T-cell (primary cell): ENCODE data around the gene BAZ2B. TPM values are rescaled to one million over a fixed set of nuclear protein-coding genes. Genes with fewer than 3 reads are reported as not detected.
"Not testable (repeated sequence)": the region's sequence is repeated elsewhere in the genome, so short reads cannot be mapped to it uniquely, and the experiment has no call there.

Experiments used
- ATAC-seq, 4 experiments: fragments of 200-7000 bp in 3 of 4; fragments of 150-1000 bp in 1 of 4; cut with Tn5 transposase; replicated peaks in 1 of 4; 1 replicate in 3 of 4; 2 replicates in 1 of 4; pipeline ENCODE4 v1.10.0; 2021; ENCODE audit warnings: moderate library complexity in 3 of 4, mild to moderate bottlenecking in 2 of 4, moderate number of reproducible peaks in 1 of 4
- CTCF ChIA-PET, 2 donors: fragments of 300-600 bp; sonication (Branson Sonifier 250); formaldehyde crosslinking; loops; one replicate each; lab custom pipeline; 2022; ENCODE audit warnings: antibody characterized with exemption in 2 of 2; lab: Charles Lee
- POLR2A ChIA-PET, 2 donors: fragments of 300-600 bp; sonication (Branson Sonifier 250); formaldehyde crosslinking; loops; one replicate each; lab custom pipeline; 2022; ENCODE audit warnings: antibody characterized with exemption in 2 of 2; lab: Charles Lee
- DNase-seq, 35 experiments: peaks; one replicate each; pipeline versions ENCODE4 v3.0.0 to v3.0.0-alpha.2; 2013 to 2023
- H3K27ac ChIP-seq: one replicate; pipeline ENCODE4 v1.5.1; 2013; ENCODE audit warnings: low read length
- H3K27me3 ChIP-seq, 2 experiments: replicated peaks in 1 of 2; 1 replicate in 1 of 2; 2 replicates in 1 of 2; pipeline versions ENCODE4 v1.6.1 to v1.7.0; 2013; ENCODE audit warnings: low read length in 1 of 2, mixed read lengths in 1 of 2; ENCODE audit not compliant: control insufficient read depth in 2 of 2, insufficient read depth in 2 of 2; ENCODE audit errors: extremely low read depth in 1 of 2
- H3K36me3 ChIP-seq, 2 donors: 1 replicate in 1 of 2; 2 replicates in 1 of 2; pipeline versions ENCODE4 v1.6.1 to v1.7.0; 2013; ENCODE audit warnings: low read length in 1 of 2; ENCODE audit not compliant: control insufficient read depth in 2 of 2, insufficient read depth in 1 of 2; ENCODE audit errors: extremely low read depth in 1 of 2
- H3K4me1 ChIP-seq, 2 experiments: 1 replicate in 1 of 2; 2 replicates in 1 of 2; pipeline versions ENCODE4 v1.6.1 to v1.7.0; 2013; ENCODE audit warnings: low read length in 2 of 2, mixed read lengths in 1 of 2; ENCODE audit not compliant: insufficient read depth in 2 of 2, control insufficient read depth in 1 of 2; ENCODE audit errors: extremely low read depth in 1 of 2
- H3K4me3 ChIP-seq, 2 donors: 1 replicate in 1 of 2; 2 replicates in 1 of 2; pipeline versions ENCODE4 v1.5.1 to v1.7.0; 2013; ENCODE audit warnings: mild to moderate bottlenecking in 2 of 2, low read length in 1 of 2, moderate library complexity in 1 of 2; ENCODE audit not compliant: control insufficient read depth in 1 of 2; ENCODE audit errors: extremely low read depth in 1 of 2
- H3K9me3 ChIP-seq: 2 replicates; pipeline ENCODE4 v1.7.0; 2013
- H3K27ac Mint-ChIP-seq, 2 donors: one replicate each; pipeline ENCODE4 v1.8.0; 2020 to 2021; ENCODE audit warnings: mild to moderate bottlenecking in 2 of 2, mixed read lengths in 2 of 2
- H3K27me3 Mint-ChIP-seq, 2 donors: one replicate each; pipeline ENCODE4 v1.8.0; 2021 to 2022; ENCODE audit warnings: mixed read lengths in 2 of 2
- H3K36me3 Mint-ChIP-seq: one replicate; pipeline ENCODE4 v1.8.0; 2021; ENCODE audit warnings: mixed read lengths
- H3K4me1 Mint-ChIP-seq, 3 donors: one replicate each; pipeline ENCODE4 v1.8.0; 2020 to 2022; ENCODE audit warnings: mixed read lengths in 3 of 3, mild to moderate bottlenecking in 1 of 3
- H3K4me3 Mint-ChIP-seq, 3 donors: one replicate each; pipeline ENCODE4 v1.8.0; 2020 to 2022; ENCODE audit warnings: mild to moderate bottlenecking in 3 of 3, mixed read lengths in 3 of 3, moderate library complexity in 3 of 3
- H3K9me3 Mint-ChIP-seq, 3 donors: one replicate each; pipeline ENCODE4 v1.8.0; 2020 to 2022; ENCODE audit warnings: mixed read lengths in 3 of 3
- WGBS: methylation state at CpG from one replicate; pipeline ENCODE4 v1.1.5; 2013; ENCODE audit warnings: missing lambda C conversion rate; ENCODE audit not compliant: insufficient coverage; 5-methylcytosine and 5-hydroxymethylcytosine counted together
- total RNA-seq, 35 experiments: library from RNA in 6 of 35; stranded (reverse) in 6 of 35; fragments of 120-200 nt in 1 of 35; gene quantifications; one replicate each; pipeline versions ENCODE4 v1.2.1 to v1.2.4 and lab custom pipeline; 2013 to 2026

The BAZ2B gene
- total RNA-seq, 5 donors from 2014 or later (not counting 1 experiment from before 2014, with no cell fraction given): 21.2 to 38.5 (median 27.2) TPM

DNA sequence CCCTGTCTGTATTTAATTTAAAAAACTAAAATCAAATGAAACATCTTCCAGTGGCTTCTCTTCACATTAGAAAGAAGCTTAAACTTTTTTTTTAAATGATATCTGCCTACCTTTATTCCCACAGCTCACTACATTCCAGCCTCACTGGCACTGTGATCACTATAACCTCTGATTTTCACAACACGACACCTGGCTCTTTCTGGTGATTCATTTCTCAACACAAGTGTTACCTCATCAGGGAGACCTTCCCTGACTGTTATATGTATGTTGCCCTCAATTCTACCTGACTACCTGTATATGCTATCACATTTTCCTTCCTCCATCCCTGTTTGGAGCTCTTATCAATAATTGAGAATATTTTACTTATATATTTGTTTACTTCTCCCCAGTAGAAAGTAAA is 76.6 kb downstream of the BAZ2B start:
- no peak for ATAC-seq
- Histone ChIP-seq H3K4me1 (no peaks in the 10 kb centered on the region), H3K9me3 (no peaks in the 10 kb centered on the region), H3K36me3 (no peaks in the 10 kb centered on the region), H3K4me3 (no peak overlapping the region), H3K27ac (no peak overlapping the region), H3K27me3 (no peaks in the 10 kb centered on the region)
- no peaks in the 10 kb centered on the region for H3K4me1 Mint-ChIP-seq
- whole genome bisulfite sequencing: 56% methylated on average over 1 of the region's 1 CpG
- no peak for DNase-seq
- no peak overlapping the region for H3K4me3 Mint-ChIP-seq
- peaks cover 14% of the 10 kb centered on the region for H3K36me3 Mint-ChIP-seq
- ChIA-PET POLR2A (no interaction called here), CTCF (no interaction called here)
- peaks cover 7 to 9% (median 8%) of the 10 kb centered on the region in 3 donors for H3K9me3 Mint-ChIP-seq
- H3K27ac Mint-ChIP-seq: no peak overlapping the region
- H3K27me3 Mint-ChIP-seq: no peaks in the 10 kb centered on the region

DNA sequence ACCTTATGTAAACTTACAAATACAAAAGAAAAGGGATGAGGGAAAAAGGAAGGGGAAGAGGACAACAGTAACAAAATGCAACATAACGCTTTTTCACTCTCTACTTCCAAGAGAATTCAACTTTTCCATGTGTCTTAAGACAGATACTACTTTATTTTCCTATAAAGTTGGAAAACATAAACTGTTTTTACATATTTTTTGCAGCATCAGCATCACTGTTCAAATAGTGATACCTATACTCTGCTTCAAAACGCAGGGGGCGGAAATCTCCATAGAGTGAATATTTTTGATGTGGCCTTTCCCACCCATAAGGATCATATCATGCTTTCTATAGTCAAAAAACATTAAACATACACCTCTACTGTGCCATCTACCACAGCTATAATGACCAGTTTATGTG is 77.5 kb downstream of the BAZ2B start:
- Histone ChIP-seq H3K27me3 (no peaks in the 10 kb centered on the region), H3K4me1 (no peaks in the 10 kb centered on the region), H3K27ac (no peak overlapping the region), H3K4me3 (no peak overlapping the region), H3K9me3 (no peaks in the 10 kb centered on the region), H3K36me3 (no peaks in the 10 kb centered on the region)
- no peaks in the 10 kb centered on the region for H3K27me3 Mint-ChIP-seq
- H3K4me3 Mint-ChIP-seq: no peak overlapping the region
- CTCF ChIA-PET: no interaction called here
- H3K36me3 Mint-ChIP-seq: peaks cover 8% of the 10 kb centered on the region
- WGBS: no CpG with 5 or more reads among the region's 3 CpGs
- POLR2A ChIA-PET: no interaction called here
- peaks cover 7 to 9% (median 8%) of the 10 kb centered on the region in 3 donors for H3K9me3 Mint-ChIP-seq
- H3K27ac Mint-ChIP-seq: no peak overlapping the region
- DNase-seq (no peak), ATAC-seq (no peak)
- H3K4me1 Mint-ChIP-seq: no peaks in the 10 kb centered on the region

DNA sequence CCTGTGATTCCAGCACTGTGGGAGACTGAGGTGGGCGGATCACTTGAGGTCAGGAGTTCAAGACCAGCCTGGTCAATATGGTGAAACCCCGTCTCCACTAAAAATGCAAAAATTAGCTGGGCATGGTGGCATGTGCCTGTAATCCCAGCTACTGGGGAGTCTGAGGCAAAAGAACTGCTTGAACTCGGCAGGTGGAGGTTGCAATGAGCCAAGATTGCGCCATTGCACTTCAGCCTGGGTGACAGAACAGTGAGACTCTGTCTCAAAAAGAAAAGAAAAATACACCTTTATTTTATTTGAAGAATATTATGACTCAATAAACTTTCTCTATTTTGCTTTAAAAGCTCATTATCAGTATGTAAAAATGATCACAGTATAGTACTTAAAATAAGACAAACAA is 81.1 kb downstream of the BAZ2B start:
- ATAC-seq, H3K36me3 Mint-ChIP-seq, H3K4me3 Mint-ChIP-seq, H3K27ac ChIP-seq, H3K4me1 ChIP-seq, H3K9me3 Mint-ChIP-seq, H3K4me1 Mint-ChIP-seq, H3K27me3 Mint-ChIP-seq, DNase-seq, H3K9me3 ChIP-seq, H3K36me3 ChIP-seq, H3K27ac Mint-ChIP-seq, H3K27me3 ChIP-seq, H3K4me3 ChIP-seq: not testable (repeated sequence)
- WGBS: 88% methylated on average over 1 of the region's 4 CpGs
- POLR2A ChIA-PET: interaction anchor here in 1 of 2 donors (0.7 kb wide), 2 partner anchors 194 to 1516 kb away, joined by 3 read pairs; no protein-coding TSS in a partner anchor
- CTCF ChIA-PET: interaction anchor here in 1 of 2 donors (0.5 kb wide), 1 partner anchor 107 kb away, joined by 7 read pairs; no protein-coding TSS in a partner anchor

DNA sequence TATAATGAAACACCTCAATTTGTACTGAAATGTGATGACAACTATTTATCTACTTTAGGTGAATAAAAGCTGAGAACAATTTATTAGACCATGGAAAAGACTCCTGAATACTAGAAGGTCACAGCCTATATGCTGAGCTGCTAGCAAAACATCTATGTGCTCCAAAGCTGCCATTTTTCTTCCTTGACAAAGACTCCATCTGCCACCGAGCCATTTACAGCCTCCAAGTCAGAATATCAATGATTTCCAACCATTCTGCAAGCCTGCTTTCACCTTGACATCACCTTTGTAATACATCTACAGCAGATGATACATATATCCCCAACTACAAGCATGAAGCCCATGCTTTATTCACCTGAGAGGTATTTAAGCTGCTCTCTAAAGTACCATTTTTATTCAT is 84.9 kb downstream of the BAZ2B start:
- ChIA-PET CTCF (no interaction called here), POLR2A (no interaction called here)
- Mint-ChIP-seq H3K27me3 (no peaks in the 10 kb centered on the region), H3K4me1 (no peaks in the 10 kb centered on the region), H3K36me3 (peaks cover 2% of the 10 kb centered on the region), H3K9me3 (no peaks in the 10 kb centered on the region), H3K4me3 (no peak overlapping the region), H3K27ac (no peak overlapping the region)
- no peak for DNase-seq
- no peak overlapping the region for H3K4me3 ChIP-seq
- no peaks in the 10 kb centered on the region for H3K36me3 ChIP-seq
- no peak for ATAC-seq
- H3K27ac ChIP-seq: no peak overlapping the region
- 85% methylated on average over 1 of the region's 1 CpG for WGBS
- H3K27me3 ChIP-seq: no peaks in the 10 kb centered on the region
- no peaks in the 10 kb centered on the region for H3K9me3 ChIP-seq
- no peaks in the 10 kb centered on the region for H3K4me1 ChIP-seq

DNA sequence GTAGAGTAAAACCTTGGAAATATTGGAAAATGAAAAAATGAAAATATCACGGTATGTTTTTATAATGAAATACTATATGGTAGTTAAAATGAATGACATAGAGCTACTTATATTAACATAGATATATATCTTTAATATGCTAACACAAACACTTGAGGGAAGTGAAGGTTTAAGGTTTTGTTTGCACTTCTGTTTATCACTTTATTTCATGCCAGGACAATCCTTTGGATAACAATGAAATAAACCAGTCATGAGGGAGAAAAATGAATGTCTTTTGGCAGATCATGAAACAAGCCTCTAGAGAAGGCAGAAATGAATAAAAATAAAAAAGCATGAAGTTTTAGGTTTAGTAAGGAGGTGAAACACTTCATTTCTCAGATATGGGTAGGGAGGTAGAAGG is 89.9 kb downstream of the BAZ2B start:
- Histone ChIP-seq H3K27ac (no peak overlapping the region), H3K27me3 (no peaks in the 10 kb centered on the region), H3K4me3 (no peak overlapping the region), H3K36me3 (no peaks in the 10 kb centered on the region), H3K4me1 (no peaks in the 10 kb centered on the region), H3K9me3 (no peaks in the 10 kb centered on the region)
- Mint-ChIP-seq H3K4me1 (no peaks in the 10 kb centered on the region), H3K4me3 (no peak overlapping the region), H3K9me3 (no peaks in the 10 kb centered on the region), H3K36me3 (peaks cover 2% of the 10 kb centered on the region), H3K27me3 (no peaks in the 10 kb centered on the region), H3K27ac (no peak overlapping the region)
- no peak for ATAC-seq
- WGBS: no CpG with 5 or more reads among the region's 1 CpG
- POLR2A ChIA-PET: no interaction called here
- CTCF ChIA-PET: no interaction called here
- no peak for DNase-seq

DNA sequence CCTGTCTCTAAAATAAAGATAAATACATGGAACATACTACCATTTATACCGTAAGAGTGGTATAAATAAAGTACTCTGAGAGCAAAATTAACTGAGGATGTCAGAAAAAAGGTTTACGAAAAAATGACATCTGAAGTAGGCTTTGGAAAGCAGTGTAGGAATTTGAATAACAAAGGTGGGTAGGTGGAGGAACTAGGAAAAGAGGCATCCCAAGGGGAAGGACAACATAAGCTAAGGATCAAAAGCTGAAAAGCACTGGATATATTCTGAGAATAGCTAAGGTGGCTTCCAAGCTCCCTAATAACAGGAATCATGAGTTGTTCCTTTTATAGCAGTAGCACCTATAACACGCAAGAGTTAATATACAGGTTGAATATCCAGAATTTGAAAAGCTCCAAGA is 91.3 kb downstream of the BAZ2B start:
- ATAC-seq (no peak), DNase-seq (no peak)
- no peaks in the 10 kb centered on the region for H3K9me3 ChIP-seq
- 100% methylated on average over 2 of the region's 3 CpGs for WGBS
- Mint-ChIP-seq H3K36me3 (peaks cover 2% of the 10 kb centered on the region), H3K27ac (no peak overlapping the region), H3K4me3 (no peak overlapping the region), H3K9me3 (no peaks in the 10 kb centered on the region), H3K27me3 (no peaks in the 10 kb centered on the region), H3K4me1 (no peaks in the 10 kb centered on the region)
- CTCF ChIA-PET: interaction anchor here in 1 of 2 donors (0.7 kb wide), 1 partner anchor 219 kb away, joined by 3 read pairs; no protein-coding TSS in a partner anchor
- no peaks in the 10 kb centered on the region for H3K4me1 ChIP-seq
- no peaks in the 10 kb centered on the region for H3K27me3 ChIP-seq
- no peaks in the 10 kb centered on the region for H3K36me3 ChIP-seq
- POLR2A ChIA-PET: no interaction called here
- no peak overlapping the region for H3K27ac ChIP-seq
- no peak overlapping the region for H3K4me3 ChIP-seq

DNA sequence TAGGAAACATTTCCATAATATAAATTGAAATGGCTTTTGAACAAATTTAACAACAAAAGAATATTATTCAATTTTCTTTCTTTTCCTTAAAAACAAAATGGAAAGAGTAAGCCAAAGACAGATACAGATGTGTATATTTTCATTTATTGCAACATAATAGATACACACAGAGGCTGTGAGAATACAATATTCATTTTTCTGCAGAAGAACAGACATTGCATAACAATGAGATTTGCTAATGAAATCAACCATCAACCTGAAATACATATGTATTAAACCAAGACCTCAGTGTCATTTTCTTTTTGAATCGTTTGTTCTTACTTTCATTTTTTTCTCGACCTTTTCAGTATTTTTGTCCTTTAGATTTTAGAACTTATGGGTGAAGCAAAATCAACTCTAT is 95.1 kb downstream of the BAZ2B start:
- H3K9me3 Mint-ChIP-seq: no peaks in the 10 kb centered on the region
- peaks cover 0 to 5% (median 5%) of the 10 kb centered on the region in 3 donors for H3K4me1 Mint-ChIP-seq
- H3K9me3 ChIP-seq: no peaks in the 10 kb centered on the region
- H3K4me1 ChIP-seq: no peaks in the 10 kb centered on the region
- DNase-seq (no peak), ATAC-seq (no peak)
- no peaks in the 10 kb centered on the region for H3K36me3 Mint-ChIP-seq
- POLR2A ChIA-PET: no interaction called here
- no peaks in the 10 kb centered on the region for H3K27me3 ChIP-seq
- CTCF ChIA-PET: no interaction called here
- H3K36me3 ChIP-seq: no peaks in the 10 kb centered on the region
- H3K27me3 Mint-ChIP-seq: no peaks in the 10 kb centered on the region
- WGBS: no CpG with 5 or more reads among the region's 2 CpGs
- no peak overlapping the region for H3K4me3 ChIP-seq
- no peak overlapping the region for H3K27ac Mint-ChIP-seq
- H3K27ac ChIP-seq: no peak overlapping the region
- no peak overlapping the region for H3K4me3 Mint-ChIP-seq
